ENCODE data around the gene NBEAL1.

- TF ChIP-seq CTCF (IDR thresholded peaks at IDR 0.05) (peak; percentile 6 to 68 (median 46)), POLR2A (IDR thresholded peaks at IDR 0.05) (peak; percentile 57 to 78), EP300 (IDR thresholded peaks at IDR 0.05) (peak; percentile 83 to 96)
These were observed 224.2 kb downstream of the NBEAL1 start, which contains the start of gene CYP20A1 for GRCh38 chr2:203238704-203239526.

Measured in tibial nerve (tissue), 4 donors.